HG03575 (cell line): Measurements from ENCODE around the gene AMFR.

ENCODE experiments used
- ATAC-seq: cut with Tn5 transposase; IDR thresholded peaks from one replicate; pipeline ENCODE4 v1.9.1; 2021; ENCODE audit not compliant: unreplicated experiment, insufficient number of reproducible peaks, low FRiP score; ENCODE audit errors: extremely low read depth

The AMFR gene

GRCh38 chr16:56426585-56426984 lies 1.2 kb upstream of the AMFR start:
- no peak for ATAC-seq

GRCh38 chr16:56424791-56425438 lies 430 bp downstream of the AMFR start:
- ATAC-seq: no peak

- no peak for ATAC-seq
Observed at GRCh38 chr16:56424404-56424764, 961 bp downstream of the AMFR start.

GRCh38 chr16:56423584-56424403 lies 1.6 kb downstream of the AMFR start:
- ATAC-seq: no peak

- ATAC-seq: no peak
Observed at GRCh38 chr16:56422896-56423441, 2.4 kb downstream of the AMFR start.

- no peak for ATAC-seq
Observed at GRCh38 chr16:56421976-56422669, 3.2 kb downstream of the AMFR start.

- ATAC-seq: no peak
Observed at GRCh38 chr16:56421313-56421712, 4.0 kb downstream of the AMFR start.

- no peak for ATAC-seq
Observed at GRCh38 chr16:56420613-56421012, 4.7 kb downstream of the AMFR start.

GRCh38 chr16:56419740-56420548 lies 5.4 kb downstream of the AMFR start:
- ATAC-seq: no peak

- no peak for ATAC-seq
Observed at GRCh38 chr16:56417138-56417537, 8.2 kb downstream of the AMFR start.

- no peak for ATAC-seq
Observed at GRCh38 chr16:56415875-56416274, 9.5 kb downstream of the AMFR start.

GRCh38 chr16:56414366-56414765 lies 11.0 kb downstream of the AMFR start:
- ATAC-seq: no peak

GRCh38 chr16:56413381-56413780 lies 12.0 kb downstream of the AMFR start:
- no peak for ATAC-seq

GRCh38 chr16:56411624-56412023 lies 13.7 kb downstream of the AMFR start:
- no peak for ATAC-seq

GRCh38 chr16:56411123-56411522 lies 14.2 kb downstream of the AMFR start:
- ATAC-seq: no peak

- ATAC-seq: no peak
Observed at GRCh38 chr16:56409195-56409594, 16.1 kb downstream of the AMFR start.

GRCh38 chr16:56408379-56409098 lies 16.8 kb downstream of the AMFR start:
- ATAC-seq: no peak

- no peak for ATAC-seq
Observed at GRCh38 chr16:56405977-56406672, 19.2 kb downstream of the AMFR start.
